KBM-7 (cell line): ENCODE measurements around the gene FMNL3.

ENCODE experiments used
- DNase-seq: peaks from one replicate; pipeline ENCODE4 v3.0.0-alpha.2; 2015
- in situ Hi-C: fragments of 300-500 bp; cut with MboI; formaldehyde crosslinking; loops from 2 replicates; pipeline ENCODE4 v1.14.3; 2020; ENCODE audit warnings: low sequenced_read_pairs, low pct_unique_long_range_greater_than_20kb, mixed read lengths

FMNL3 gene

DNA sequence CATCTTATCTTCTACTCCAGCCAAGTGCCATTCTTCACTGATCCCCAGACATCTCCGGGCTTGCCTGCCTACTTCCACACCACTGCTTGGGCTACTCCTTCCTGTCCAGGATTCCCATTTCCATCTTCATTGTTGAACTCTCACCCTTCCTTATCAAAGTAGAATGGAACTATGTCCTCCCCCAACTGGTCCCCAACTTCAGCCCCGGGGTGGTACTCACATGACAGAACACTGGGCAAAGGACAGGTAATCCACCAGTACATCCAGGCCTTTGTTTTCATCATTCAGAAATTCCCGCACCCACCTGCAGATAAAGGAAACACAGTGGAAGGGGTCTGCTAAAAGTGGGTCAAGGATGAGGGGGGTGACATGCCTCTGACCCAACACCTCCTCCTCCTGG, 45.5 kb downstream of the FMNL3 start:
- in situ Hi-C loops, result no loop called here
- DNase-seq, result no peak

GRCh38 chr12:49661191-49661590, 46.0 kb downstream of the FMNL3 start:
- DNase-seq, result no peak
- in situ Hi-C loops, result no loop called here

GRCh38 chr12:49659753-49660152, 47.5 kb downstream of the FMNL3 start:
- in situ Hi-C loops, result loop anchor here (10.0 kb wide), 1 partner anchor 45 kb away; the partner anchor contains the start of gene FMNL3
- no peak for DNase-seq

DNA sequence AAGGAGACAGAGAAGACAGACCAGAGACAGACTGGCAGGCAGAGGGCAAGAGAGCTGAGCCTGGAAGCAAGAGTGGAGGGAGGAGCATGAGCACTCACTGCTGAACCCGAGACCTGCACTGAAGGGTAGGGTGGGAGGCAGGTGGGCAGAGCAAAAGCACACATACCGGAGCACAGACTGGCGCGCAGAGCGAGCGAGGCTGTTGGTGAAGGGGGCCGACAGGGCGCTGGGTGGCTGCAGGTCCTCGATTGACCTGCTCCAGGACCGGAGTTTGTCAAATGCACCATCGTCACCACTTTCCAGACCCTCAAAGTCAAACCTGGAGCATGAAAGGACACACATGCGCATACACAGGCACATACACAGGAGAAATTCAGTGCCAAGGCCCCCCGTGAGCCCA, 48.9 kb downstream of the FMNL3 start:
- DNase-seq, result no peak
- in situ Hi-C loops, result loop anchor here (10.0 kb wide), 1 partner anchor 47 kb away; the partner anchor contains the start of gene FMNL3

- DNase-seq, result no peak
- in situ Hi-C loops, result loop anchor here (10.0 kb wide), 1 partner anchor 49 kb away; the partner anchor contains the start of gene FMNL3
These were observed 51.5 kb downstream of the FMNL3 start for GRCh38 chr12:49655595-49656236.

DNA sequence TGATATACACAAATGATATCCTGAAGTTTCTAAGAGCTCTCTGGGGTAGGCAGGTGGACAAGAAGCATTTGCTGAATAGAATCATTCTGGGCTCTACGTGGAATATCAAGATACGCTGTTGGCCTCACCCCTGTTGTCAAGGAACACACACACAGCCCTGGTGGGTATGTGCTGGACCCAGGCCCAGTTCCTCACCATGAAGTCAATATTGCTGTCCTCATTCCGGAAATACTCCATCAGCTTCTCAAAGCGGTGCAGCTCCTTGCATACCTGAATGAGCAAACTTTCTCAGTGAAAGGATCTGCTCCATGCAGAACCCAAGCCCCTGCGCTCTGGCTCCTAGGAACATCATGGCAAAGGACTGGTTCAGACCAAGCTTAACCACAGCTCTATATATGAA, 52.5 kb downstream of the FMNL3 start:
- no peak for DNase-seq
- in situ Hi-C loops, result loop anchor here (10.0 kb wide), 1 partner anchor 50 kb away; the partner anchor contains the start of gene FMNL3

- in situ Hi-C loops, result loop anchor here (10.0 kb wide), 1 partner anchor 52 kb away; the partner anchor contains the start of gene FMNL3
- no peak for DNase-seq
These were observed 54.2 kb downstream of the FMNL3 start for GRCh38 chr12:49652921-49653520.

DNA sequence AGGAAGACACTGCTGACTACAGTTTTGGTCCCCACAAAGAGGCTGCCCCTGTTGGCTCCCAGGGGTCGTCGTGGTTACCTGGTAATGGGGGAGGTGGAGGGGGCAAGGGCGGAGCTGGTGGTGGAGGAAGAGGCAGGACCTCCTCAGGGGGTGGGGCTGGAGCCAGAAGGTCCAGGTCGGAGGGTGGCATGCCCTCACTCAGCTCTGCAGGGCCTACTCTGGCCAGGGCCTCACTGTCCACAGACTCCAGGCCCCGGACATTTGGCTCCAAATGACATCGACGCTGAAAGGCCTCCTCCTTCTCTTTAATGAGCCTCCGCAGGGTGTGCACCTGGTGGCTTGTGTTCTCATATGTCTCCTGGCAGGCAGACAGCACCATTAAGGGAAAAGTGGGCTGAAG, 55.4 kb downstream of the FMNL3 start:
- in situ Hi-C loops, result loop anchor here (10.0 kb wide), 1 partner anchor 53 kb away; the partner anchor contains the start of gene FMNL3
- DNase-seq, result no peak

GRCh38 chr12:49649892-49650291, 57.3 kb downstream of the FMNL3 start:
- in situ Hi-C loops, result loop anchor here (10.0 kb wide), 1 partner anchor 55 kb away; the partner anchor contains the start of gene FMNL3
- DNase-seq, result no peak

GRCh38 chr12:49649445-49649844, 57.8 kb downstream of the FMNL3 start:
- DNase-seq, result no peak
- in situ Hi-C loops, result no loop called here

GRCh38 chr12:49648712-49649003, 58.5 kb downstream of the FMNL3 start:
- DNase-seq, result no peak
- in situ Hi-C loops, result no loop called here

GRCh38 chr12:49647827-49648711, 59.1 kb downstream of the FMNL3 start:
- no peak for DNase-seq
- in situ Hi-C loops, result no loop called here

- in situ Hi-C loops, result no loop called here
- DNase-seq, result no peak
These were observed 60.1 kb downstream of the FMNL3 start for GRCh38 chr12:49646871-49647654.

- DNase-seq, result no peak
- in situ Hi-C loops, result no loop called here
These were observed 60.8 kb downstream of the FMNL3 start for GRCh38 chr12:49646331-49646830.

- no peak for DNase-seq
- in situ Hi-C loops, result no loop called here
These were observed 61.8 kb downstream of the FMNL3 start for GRCh38 chr12:49645146-49646039.

GRCh38 chr12:49644620-49644994, 62.6 kb downstream of the FMNL3 start:
- peak; percentile 83 for DNase-seq
- in situ Hi-C loops, result no loop called here

DNA sequence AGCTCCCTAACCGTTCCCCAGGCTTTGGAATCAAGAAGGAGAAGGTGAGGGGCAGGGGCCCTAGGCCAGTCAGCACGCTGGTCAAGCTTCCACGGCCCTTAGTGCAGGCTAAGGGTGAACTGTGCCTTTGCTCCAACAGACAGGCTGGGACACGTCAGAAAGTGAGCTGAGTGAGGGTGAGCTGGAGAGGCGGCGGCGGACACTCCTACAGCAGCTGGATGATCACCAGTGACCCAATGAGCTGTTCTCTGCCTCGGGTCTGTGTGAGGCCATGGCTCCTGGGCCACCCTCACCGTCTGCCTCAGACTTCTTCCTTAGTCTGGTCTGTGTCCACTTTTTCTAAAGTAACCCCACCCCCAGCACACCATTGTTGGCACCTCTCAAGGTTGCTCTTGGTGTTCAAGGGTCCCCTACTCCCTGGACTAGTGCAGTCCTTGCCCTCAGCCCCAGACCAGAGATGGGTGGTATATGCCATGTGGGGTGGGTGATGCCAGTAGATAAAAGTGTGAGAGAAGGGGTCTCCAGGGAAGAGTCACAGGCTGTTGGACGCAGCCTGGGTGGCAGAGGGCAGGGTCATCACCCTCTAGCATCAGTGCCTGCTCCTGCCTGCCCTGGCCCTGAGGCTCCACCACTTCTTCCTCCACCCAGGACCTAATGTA, 63.1 kb downstream of the FMNL3 start:
- in situ Hi-C loops, result no loop called here
- DNase-seq, result no peak

DNA sequence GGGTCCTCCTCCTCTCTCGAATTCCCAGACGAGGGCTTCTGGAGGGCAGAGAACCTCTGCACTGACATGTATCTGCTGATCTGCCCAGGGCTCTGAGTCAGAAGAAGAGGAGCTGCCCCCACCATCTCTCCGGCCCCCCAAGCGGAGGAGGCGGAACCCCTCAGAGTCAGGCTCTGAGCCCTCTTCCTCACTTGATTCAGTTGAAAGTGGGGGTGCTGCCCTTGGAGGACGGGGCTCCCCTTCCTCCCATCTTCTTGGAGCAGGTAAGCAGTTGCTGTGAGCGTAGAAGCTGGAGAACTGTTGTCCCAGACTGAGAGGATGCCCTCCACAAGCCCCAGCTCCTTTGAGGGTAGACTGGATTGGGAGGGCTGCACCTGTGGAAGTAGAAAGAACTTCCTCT, 64.1 kb downstream of the FMNL3 start:
- in situ Hi-C loops, result no loop called here
- DNase-seq, result no peak
